Fibroblast of lung (primary cell): Measurements from ENCODE around the gene SIVA1. TPM values are rescaled to one million over a fixed set of nuclear protein-coding genes. Genes with fewer than 3 reads are reported as not detected.

Experiments
- DNase-seq, 2 donors: peaks; one replicate each; pipeline versions ENCODE4 v3.0.0 to v3.0.0-alpha.2; 2010; ENCODE audit warnings: low read depth in 2 of 2
- H2AFZ ChIP-seq: 2 replicates; pipeline ENCODE4 v1.5.1; 2012; ENCODE audit warnings: low read length, control low read depth, inconsistent platforms
- H3K27ac ChIP-seq: 2 replicates; pipeline ENCODE4 v1.5.1; 2011; ENCODE audit warnings: low read length, control low read depth; ENCODE audit not compliant: insufficient read depth
- H3K27me3 ChIP-seq: 2 replicates; pipeline ENCODE4 v1.5.1; 2011; ENCODE audit warnings: mild to moderate bottlenecking, low read length; ENCODE audit not compliant: control insufficient read depth, insufficient read depth
- H3K36me3 ChIP-seq: 2 replicates; pipeline ENCODE4 v1.5.1; 2011; ENCODE audit warnings: low read length; ENCODE audit not compliant: control insufficient read depth, insufficient read depth
- H3K4me1 ChIP-seq: 2 replicates; pipeline ENCODE4 v1.5.1; 2011; ENCODE audit warnings: low read length; ENCODE audit not compliant: control insufficient read depth, insufficient read depth; ENCODE audit errors: extremely low read depth
- H3K4me2 ChIP-seq: 2 replicates; pipeline ENCODE4 v1.5.1; 2011; ENCODE audit warnings: low read length, control low read depth; ENCODE audit not compliant: insufficient read depth; ENCODE audit errors: extremely low read depth
- H3K4me3 ChIP-seq, 4 experiments: fragments of 200-600 bp in 1 of 4; sonication (generic) in 1 of 4; replicated peaks in 1 of 4; 2 replicates each; pipeline ENCODE4 v1.5.1; 2011 to 2016; ENCODE audit warnings: low read length in 4 of 4, low read depth in 3 of 4, mild to moderate bottlenecking in 3 of 4, control low read depth in 2 of 4, inconsistent platforms in 1 of 4, mixed read lengths in 1 of 4; ENCODE audit not compliant: insufficient read depth in 1 of 4; ENCODE audit errors: control extremely low read depth in 1 of 4
- H3K79me2 ChIP-seq: 2 replicates; pipeline ENCODE4 v1.5.1; 2012; ENCODE audit warnings: mild to moderate bottlenecking, low read length, inconsistent platforms; ENCODE audit not compliant: control insufficient read depth, insufficient read depth
- H3K9ac ChIP-seq: 2 replicates; pipeline ENCODE4 v1.5.1; 2011; ENCODE audit warnings: mild to moderate bottlenecking, low read length, control low read depth; ENCODE audit not compliant: insufficient read depth
- H3K9me3 ChIP-seq: 2 replicates; pipeline ENCODE4 v1.5.1; 2012; ENCODE audit warnings: low read depth, low read length; ENCODE audit not compliant: control insufficient read depth, insufficient read depth
- H4K20me1 ChIP-seq: 2 replicates; pipeline ENCODE4 v1.5.1; 2011; ENCODE audit warnings: low read length; ENCODE audit not compliant: control insufficient read depth, insufficient read depth; ENCODE audit errors: extremely low read depth
- CTCF ChIP-seq, 2 donors: IDR thresholded peaks in 1 of 2; conservative IDR thresholded peaks in 1 of 2; 1 replicate in 1 of 2; 2 replicates in 1 of 2; pipeline ENCODE4 v1.5.1; 2011 to 2012; ENCODE audit warnings: low read length in 2 of 2, control low read depth in 1 of 2, inconsistent platforms in 1 of 2, low read depth in 1 of 2, mild to moderate bottlenecking in 1 of 2
- EZH2 ChIP-seq: IDR thresholded peaks from 2 replicates; pipeline ENCODE4 v1.5.1; 2012; ENCODE audit warnings: low read length, control low read depth, mild to moderate bottlenecking; ENCODE audit errors: missing control alignments
- polyA plus RNA-seq, 2 donors: library from polyadenylated mRNA; depleted of rRNA in 1 of 2; stranded (reverse) in 1 of 2; unstranded in 1 of 2; fragments of >200 nt; gene quantifications; 2 replicates each; pipeline ENCODE4 v1.2.1, GENCODE V29; 2011 to 2012; ENCODE audit warnings: missing spikeins in 1 of 2
- total RNA-seq: library from RNA; depleted of rRNA; stranded (reverse); fragments of >200 nt; gene quantifications from 2 replicates; pipeline ENCODE4 v1.2.1, GENCODE V29; 2014

The SIVA1 gene
- total and polyA plus RNA-seq, 2 donors (not counting 1 experiment from before 2014, with no cell fraction given) = 26.1 to 65.1 TPM

GRCh38 chr14:104765517-104765916 is 12.6 kb downstream of the SIVA1 start:
- Histone ChIP-seq H3K79me2 (no peaks in the 10 kb centered on the region), H3K4me3 (no peak overlapping the region), H3K27me3 (no peaks in the 10 kb centered on the region), H3K9ac (no peak overlapping the region), H3K9me3 (no peaks in the 10 kb centered on the region), H3K4me2 (no peak overlapping the region), H4K20me1 (no peaks in the 10 kb centered on the region), H2AFZ (no peak overlapping the region), H3K36me3 (peaks cover 3% of the 10 kb centered on the region), H3K4me1 (peaks cover 2% of the 10 kb centered on the region), H3K27ac (no peak overlapping the region)
- no peak for TF ChIP-seq CTCF (conservative IDR thresholded peaks at IDR 0.05 in 1 of 2, IDR thresholded peaks at IDR 0.05 in 1 of 2; ENCODE audit: low read depth in 1 of 2, low read length in 2 of 2)
- TF ChIP-seq EZH2 = no peak
- DNase-seq = no peak

GRCh38 chr14:104766256-104766862 is 13.4 kb downstream of the SIVA1 start:
- Histone ChIP-seq H3K27me3 (no peaks in the 10 kb centered on the region), H2AFZ (no peak overlapping the region), H3K9ac (no peak overlapping the region), H3K9me3 (no peaks in the 10 kb centered on the region), H3K4me2 (no peak overlapping the region), H3K4me1 (peaks cover 2% of the 10 kb centered on the region), H3K36me3 (peaks cover 8% of the 10 kb centered on the region), H3K79me2 (no peaks in the 10 kb centered on the region), H3K27ac (no peak overlapping the region), H3K4me3 (no peak overlapping the region), H4K20me1 (no peaks in the 10 kb centered on the region)
- DNase-seq = no peak
- TF ChIP-seq EZH2 = no peak
- no peak for TF ChIP-seq CTCF (conservative IDR thresholded peaks at IDR 0.05 in 1 of 2, IDR thresholded peaks at IDR 0.05 in 1 of 2; ENCODE audit: low read depth in 1 of 2, low read length in 2 of 2)

GRCh38 chr14:104766863-104767633 is 14.1 kb downstream of the SIVA1 start:
- TF ChIP-seq EZH2 (no peak), CTCF (conservative IDR thresholded peaks at IDR 0.05 in 1 of 2, IDR thresholded peaks at IDR 0.05 in 1 of 2; ENCODE audit: low read depth in 1 of 2, low read length in 2 of 2) (no peak)
- no peak overlapping the region for H2AFZ ChIP-seq
- no peaks in the 10 kb centered on the region for H3K9me3 ChIP-seq
- no peaks in the 10 kb centered on the region for H3K79me2 ChIP-seq
- no peaks in the 10 kb centered on the region for H3K27me3 ChIP-seq
- H3K4me2 ChIP-seq = no peak overlapping the region
- H3K4me1 ChIP-seq = peaks cover 2% of the 10 kb centered on the region
- no peak for DNase-seq
- H4K20me1 ChIP-seq = no peaks in the 10 kb centered on the region
- no peak overlapping the region for H3K9ac ChIP-seq
- H3K27ac ChIP-seq = no peak overlapping the region
- peaks cover 15% of the 10 kb centered on the region for H3K36me3 ChIP-seq
- no peak overlapping the region for H3K4me3 ChIP-seq
